ENCODE measurements around the gene P2RX4.

The P2RX4 gene

DNA sequence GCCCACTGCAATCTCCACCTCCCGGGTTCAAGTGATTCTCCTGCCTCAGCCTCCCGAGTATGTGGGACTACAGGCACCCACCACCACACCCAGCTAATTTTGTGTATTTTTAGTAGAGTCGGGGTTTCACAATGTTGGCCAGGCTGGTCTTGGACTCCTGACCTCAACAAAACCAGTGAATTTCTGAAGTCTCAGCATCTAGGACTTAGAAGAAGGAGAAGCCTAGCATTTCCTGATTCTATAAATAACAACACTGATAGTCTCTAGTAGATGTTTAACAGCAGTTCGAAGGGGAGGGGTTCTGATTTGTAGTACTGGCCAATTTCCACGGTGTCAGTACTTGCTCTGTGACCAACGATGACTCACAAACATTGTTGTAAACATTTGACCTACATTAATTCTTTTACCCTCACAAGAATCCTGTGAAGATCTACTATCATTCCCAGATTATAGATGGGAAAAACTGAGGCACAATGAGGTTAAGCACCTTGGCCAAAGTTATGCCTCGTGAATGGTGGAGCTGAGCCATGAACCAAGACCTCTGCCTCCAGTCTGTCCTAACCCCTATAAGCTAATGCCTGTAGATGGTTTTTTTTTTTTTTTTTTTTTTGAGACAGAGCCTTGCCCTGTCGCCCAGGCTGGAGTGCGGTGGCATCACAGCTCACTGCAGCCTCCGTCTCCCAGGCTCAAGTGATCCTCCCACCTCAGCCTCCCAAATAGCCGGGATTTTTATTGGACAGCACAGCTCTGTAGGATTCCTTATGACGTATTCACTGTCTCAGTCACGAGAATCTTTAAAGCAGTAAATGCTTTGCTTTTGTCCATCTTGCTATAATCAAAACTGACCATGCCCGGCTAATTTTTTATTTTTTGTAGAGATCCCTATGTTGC lies 5.2 kb downstream of the P2RX4 start:
- TF ChIP-seq, protein P1, sequence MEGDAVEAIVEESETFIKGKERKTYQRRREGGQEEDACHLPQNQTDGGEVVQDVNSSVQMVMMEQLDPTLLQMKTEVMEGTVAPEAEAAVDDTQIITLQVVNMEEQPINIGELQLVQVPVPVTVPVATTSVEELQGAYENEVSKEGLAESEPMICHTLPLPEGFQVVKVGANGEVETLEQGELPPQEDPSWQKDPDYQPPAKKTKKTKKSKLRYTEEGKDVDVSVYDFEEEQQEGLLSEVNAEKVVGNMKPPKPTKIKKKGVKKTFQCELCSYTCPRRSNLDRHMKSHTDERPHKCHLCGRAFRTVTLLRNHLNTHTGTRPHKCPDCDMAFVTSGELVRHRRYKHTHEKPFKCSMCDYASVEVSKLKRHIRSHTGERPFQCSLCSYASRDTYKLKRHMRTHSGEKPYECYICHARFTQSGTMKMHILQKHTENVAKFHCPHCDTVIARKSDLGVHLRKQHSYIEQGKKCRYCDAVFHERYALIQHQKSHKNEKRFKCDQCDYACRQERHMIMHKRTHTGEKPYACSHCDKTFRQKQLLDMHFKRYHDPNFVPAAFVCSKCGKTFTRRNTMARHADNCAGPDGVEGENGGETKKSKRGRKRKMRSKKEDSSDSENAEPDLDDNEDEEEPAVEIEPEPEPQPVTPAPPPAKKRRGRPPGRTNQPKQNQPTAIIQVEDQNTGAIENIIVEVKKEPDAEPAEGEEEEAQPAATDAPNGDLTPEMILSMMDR (IDR thresholded peaks at IDR 0.05; ENCODE audit: insufficient read depth, missing control alignments) = no peak
- DNase-seq (ENCODE audit: insufficient read length, low spot score) (no peak), FAIRE-seq (no peak)

DNA sequence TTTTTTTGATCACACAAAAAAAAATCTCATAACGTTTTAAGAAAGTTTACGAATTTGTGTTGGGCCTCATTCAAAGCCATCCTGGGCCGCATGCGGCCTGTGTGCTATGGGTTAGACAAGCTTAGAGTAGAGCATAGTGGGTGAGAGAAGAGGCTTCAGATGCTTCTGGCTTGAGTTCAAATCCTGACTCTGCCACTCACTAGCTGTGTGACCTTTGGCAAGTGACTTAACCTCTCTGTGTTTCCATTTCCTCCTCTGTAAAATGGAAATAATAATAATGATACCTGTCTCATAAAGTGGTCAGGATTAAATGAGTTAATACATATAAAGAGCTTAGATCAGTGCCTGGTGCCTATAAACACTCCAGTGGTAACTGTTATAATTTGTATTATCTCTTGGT lies 6.2 kb downstream of the P2RX4 start:
- no peak for DNase-seq (ENCODE audit: insufficient read length, low spot score)
- FAIRE-seq = no peak
- TF ChIP-seq, protein P1 (IDR thresholded peaks at IDR 0.05; ENCODE audit: insufficient read depth, missing control alignments) = no peak

DNA sequence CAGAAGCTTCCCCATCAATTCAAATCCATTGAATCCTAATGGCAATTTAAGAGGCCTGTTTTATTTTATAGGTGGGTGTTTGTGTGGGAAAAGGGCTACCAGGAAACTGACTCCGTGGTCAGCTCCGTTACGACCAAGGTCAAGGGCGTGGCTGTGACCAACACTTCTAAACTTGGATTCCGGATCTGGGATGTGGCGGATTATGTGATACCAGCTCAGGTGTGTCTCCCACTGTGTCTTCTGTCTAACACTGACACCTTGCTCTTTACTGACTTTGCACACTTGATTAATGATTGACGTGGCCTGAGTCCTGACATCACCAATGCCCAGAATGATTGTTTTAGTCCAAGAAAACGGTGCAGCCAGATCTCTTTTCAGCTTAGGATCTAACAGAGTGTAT lies 7.1 kb downstream of the P2RX4 start:
- DNase-seq (ENCODE audit: insufficient read length, low spot score) = no peak
- TF ChIP-seq, protein P1 (IDR thresholded peaks at IDR 0.05; ENCODE audit: insufficient read depth, missing control alignments) = no peak
- no peak for FAIRE-seq

DNA sequence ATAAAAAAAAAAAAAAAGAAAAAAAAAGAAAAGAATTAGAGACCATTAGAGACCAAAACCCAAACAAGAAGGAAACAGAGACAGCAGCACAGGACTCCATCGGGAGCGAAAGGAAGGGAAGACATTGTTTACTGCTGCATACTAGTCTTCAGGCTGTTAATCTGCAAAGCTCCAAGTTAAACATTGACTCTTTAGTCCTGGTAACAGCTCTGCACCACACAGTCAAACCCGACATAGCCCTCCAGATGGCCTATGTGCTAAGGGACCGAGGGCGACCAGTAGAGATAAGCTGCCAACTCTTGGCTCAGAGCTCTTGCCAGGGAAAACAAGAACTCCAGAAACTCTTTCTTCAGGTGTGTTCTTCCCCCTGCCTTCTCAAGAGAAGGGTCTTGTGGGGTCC lies 7.8 kb downstream of the P2RX4 start:
- no peak for FAIRE-seq
- DNase-seq (ENCODE audit: insufficient read length, low spot score) = no peak
- TF ChIP-seq, protein P1 (IDR thresholded peaks at IDR 0.05; ENCODE audit: insufficient read depth, missing control alignments) = no peak

DNA sequence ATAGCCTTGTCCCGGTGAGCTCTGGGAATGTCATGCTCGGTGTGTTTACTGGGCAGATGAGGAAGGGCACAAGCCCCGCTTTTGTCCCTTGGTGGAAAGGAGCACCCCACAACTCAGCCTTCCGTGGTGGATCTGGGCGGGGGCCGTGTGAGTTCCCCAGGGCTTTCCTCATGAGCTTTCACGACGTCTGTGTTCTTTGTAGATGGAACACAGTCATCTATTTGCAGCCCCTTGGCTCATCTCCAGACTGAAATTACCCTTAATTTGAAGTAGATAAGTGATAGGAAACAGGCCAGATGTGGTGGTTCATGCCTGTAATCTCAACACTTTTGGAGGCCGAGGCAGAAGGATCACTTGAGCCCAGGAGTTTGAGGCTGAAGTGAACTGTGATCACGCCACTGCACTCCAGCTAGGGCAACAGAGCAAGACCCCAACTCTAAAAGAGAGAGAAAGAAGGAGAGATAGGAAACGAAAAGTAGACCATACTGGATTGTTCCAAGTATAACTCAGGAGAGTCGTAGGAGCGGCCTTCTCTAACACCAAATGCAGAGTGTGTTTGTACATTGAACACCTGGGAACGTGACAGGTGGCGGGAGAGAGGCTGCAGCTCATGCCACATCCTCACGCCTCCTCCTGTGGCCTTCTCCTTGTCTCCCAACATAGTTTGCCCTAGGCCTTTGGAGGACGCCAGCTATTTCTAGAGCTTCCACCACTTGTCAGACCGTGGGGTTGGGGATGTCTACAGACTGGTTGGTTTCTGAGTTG lies 8.8 kb downstream of the P2RX4 start:
- FAIRE-seq = no peak
- no peak for DNase-seq (ENCODE audit: insufficient read length, low spot score)
- TF ChIP-seq, protein P1 (IDR thresholded peaks at IDR 0.05; ENCODE audit: insufficient read depth, missing control alignments) = no peak

DNA sequence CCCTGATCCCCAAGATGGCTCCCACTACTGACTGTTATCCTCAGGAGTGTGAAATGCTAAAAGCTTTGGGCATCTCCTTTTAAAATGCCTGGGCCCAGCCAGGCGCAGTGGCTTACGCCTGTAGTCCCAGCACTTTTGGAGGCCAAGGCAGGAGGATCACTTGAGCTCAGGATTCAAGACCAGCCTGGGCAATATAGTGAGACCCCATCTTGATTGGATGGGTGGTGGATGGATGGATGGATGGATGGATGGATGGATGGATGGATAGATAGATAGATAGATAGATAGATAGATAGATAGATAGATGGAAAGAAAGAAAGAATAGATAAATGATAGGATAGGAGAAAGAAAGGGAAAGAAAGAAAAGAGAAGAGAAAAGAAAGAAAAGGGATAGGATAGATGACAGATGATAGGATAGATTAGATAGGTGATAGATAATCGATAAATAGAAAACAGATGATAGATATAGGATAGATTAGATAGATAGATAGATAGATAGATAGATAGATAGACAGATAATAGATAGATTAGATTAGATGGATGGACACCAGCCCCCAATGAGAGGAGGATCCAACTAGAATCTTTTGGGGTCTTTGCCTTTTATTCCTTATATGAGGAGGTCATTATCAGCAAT lies 9.5 kb downstream of the P2RX4 start:
- TF ChIP-seq, protein P1 (IDR thresholded peaks at IDR 0.05; ENCODE audit: insufficient read depth, missing control alignments) = no peak
- no peak for DNase-seq (ENCODE audit: insufficient read length, low spot score)
- FAIRE-seq = no peak
